ENCODE results near the gene CPHXL2.
A peak's percentile ranks its signal among the peaks of the same experiment; 100 is the strongest.

CPHXL2 gene

DNA sequence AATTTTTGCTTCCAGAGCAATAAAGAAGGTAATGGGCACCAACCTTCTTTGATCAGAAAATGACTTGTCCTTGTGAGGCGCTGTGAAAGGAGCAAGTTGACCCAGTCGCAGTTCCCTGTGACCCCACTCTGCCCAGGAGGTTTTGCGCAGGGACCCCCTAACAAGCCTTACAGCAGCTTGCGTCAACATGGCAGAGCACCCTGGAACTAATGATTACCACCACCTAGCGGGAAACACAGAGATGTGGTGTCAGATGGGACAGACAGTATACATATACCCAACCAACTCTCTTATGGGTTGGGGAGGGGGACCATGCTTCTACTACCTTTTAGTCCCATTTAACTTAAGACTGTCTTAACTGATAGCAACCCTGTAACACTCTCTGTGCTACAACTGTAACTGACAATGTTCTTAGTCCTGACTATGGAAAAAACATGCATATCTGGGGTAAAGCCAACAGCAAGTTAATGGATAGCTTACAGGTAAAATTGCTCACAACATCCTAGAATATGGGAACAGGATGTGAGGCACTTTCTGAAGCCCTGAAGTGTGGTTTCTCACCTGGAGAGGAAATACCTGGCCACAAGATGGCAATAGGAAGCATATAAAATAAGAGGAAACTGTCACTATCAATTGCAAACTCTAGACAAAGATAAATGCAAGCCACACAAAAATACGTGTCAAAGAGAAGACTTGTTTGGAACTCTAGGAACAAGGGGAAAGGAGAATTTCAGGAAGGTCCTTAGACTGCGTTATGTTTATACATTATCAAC lies 32.4 kb downstream of the CPHXL2 start:
- no peak for DNase-seq (ENCODE audit: low read depth in 2 of 2)

DNA sequence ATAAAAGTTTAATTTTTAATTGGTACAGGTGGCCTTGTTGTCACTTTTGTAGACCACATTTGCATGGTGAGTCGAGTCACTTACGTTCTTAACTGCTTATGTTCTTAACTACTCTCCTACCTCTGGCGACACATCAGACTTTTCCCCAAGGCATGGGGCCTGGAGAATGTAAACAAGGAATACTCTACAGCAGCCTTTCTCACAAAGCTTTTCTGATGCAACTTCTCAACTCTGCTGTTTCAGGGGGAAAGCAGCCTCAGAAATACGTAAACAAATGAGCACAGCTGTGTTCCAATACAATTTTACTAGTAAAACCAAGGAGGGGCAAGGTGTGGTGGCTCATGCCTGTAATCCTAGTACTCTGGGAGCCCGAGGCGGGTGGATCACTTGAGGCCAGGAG lies 36.2 kb downstream of the CPHXL2 start:
- DNase-seq (ENCODE audit: low read depth in 2 of 2), result no peak

DNA sequence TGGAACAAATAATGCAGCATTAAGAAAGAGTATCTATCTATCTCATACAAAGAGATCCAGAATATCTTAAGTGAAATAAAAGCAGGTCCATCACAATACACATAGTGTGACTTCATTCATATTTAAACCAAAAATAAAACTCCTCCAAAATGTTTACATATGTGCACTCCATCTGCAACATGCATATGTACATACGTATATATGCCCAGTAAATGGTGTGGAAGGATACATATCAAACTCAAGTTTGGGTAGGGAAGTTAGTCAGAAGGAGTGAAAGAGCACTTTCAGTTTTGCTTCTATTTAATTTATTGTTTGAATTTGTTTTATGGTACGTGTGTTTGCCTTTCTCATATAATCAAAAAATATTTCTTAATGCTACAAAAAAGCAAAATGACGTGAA lies 41.8 kb downstream of the CPHXL2 start:
- no peak for DNase-seq (ENCODE audit: low read depth in 2 of 2)

DNA sequence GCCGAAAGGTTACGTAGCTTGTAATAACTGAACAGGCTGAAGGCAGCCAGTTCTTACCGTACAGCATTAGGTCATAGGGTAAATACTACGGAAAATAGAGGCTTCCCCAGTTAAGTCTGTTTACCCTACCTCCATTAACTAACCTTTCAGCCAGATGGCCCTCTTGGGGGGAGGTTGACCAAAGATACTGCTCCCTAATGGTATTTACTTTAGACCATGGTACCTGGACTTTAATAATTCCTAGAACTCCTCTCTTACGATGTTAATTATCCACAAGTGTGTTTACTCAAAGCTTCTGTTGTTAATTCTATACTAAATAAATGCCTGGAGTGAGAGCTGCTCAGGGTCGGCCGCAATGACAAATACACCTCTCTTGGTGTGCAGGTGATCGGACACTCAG lies 44.0 kb downstream of the CPHXL2 start:
- no peak for DNase-seq (ENCODE audit: low read depth in 2 of 2)

DNA sequence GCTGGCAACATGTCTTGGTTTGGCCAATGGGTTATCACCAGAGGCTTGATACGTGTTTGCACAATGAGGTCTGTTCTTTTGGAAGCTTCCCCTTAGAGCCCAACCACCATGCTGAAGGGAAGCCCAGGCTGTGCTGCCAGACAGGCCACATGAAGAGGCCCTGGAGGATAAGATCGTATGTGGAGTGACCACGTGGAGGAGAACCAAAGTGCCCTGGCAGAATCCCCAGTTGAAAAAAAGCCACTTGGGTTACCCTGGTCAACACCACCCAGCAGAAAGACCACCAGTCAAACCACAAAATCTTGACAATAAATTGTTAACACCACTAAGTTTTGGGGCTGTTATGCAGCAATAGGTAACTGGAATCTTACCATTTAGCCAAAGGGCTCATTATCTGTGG lies 46.8 kb downstream of the CPHXL2 start:
- no peak for DNase-seq (ENCODE audit: low read depth in 2 of 2)

DNA sequence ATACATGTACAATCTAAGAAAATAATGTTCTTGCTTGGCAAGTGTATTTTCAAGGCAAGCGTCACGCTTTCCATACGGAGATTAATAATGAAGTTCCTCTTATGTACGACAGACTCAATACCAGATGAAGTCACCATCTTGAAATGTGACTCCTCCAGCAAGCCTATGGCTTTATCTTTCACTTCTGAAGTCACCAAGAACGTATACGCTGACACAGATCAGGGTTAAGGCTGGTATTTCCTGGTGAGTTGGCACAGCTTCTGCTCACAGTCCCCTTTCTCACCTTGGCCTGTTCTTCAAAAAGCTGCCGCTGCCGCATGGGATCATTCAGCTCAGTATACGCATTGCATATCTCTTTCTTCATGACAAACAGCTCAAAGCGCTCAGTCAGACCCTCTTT lies 47.7 kb downstream of the CPHXL2 start:
- DNase-seq (ENCODE audit: low read depth in 2 of 2), result no peak

DNA sequence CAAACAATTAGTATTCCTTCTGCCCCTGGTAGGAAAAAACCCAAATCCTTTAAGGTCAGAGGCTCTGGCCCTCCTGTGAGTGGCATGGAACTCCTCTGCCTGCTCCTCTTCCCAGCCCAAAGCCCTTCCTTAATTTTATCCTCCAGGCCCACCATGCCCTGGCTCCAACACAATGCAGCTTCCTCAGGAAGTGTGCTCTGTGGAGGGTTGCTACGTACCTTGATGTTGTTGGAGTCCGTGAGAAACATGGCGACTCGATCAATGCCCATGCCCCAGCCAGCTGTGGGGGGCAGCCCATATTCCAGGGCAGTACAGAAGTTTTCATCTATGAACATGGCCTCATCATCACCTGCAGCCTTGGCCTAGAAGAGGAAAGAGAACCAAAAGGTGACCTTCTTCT lies 48.5 kb downstream of the CPHXL2 start:
- DNase-seq (ENCODE audit: low read depth in 2 of 2), result no peak

DNA sequence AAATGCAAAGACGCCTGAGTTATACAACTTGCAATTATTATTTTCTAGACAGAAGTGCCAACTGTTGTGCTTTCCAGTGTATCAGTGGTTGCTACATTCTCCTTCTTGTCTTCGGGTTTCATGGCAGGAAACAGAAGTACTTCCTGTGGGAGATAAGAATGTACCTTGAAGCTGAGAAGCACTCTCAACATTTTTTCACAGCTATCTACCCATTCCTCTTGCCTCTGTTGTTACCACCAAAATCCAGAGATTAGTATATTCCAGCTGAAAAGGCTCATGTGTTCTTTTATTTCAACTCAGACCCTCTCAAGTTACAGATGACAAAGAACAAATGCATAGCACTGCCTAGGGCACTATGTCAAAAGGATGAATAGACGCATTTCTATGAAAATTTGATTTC lies 49.0 kb downstream of the CPHXL2 start:
- DNase-seq (ENCODE audit: low read depth in 2 of 2), result no peak

DNA sequence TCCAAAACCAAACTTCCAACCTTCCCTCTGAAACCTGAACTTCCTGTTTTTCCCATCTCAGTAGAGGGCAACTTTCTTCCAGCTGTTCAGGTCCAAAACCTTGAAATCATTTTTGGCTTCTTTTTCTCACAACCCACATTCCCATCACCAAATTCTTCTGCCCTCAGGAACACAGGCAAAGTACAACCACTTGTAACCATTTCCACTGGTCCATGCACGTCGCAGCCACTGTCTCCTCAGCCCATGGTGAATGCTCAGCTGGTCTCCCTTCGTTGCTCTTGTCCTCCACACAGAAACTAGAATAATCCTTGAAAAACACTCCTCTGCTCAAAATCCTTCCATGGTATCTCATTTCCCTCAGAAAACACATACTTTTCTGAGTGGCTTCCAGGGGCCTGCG lies 50.0 kb downstream of the CPHXL2 start:
- no peak for DNase-seq (ENCODE audit: low read depth in 2 of 2)

DNA sequence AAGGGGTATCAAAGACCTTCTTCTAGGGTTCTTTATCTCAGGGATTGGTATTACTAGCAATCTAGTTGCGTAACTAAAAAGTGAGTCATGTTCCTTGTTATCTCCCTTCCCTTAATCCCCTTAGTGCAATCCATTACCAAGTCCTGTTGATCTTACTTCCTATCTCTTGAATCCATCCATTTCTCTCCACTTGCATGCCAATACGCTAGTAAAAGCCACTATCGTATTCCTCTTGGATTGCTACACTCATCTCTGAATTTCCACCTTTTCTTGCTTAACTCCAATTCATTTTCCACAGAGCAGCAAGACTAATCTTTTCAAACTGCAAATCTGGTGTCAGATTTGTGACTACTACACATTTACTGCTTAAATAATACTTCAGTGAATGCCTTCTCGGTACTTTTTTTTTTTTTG lies 51.9 kb downstream of the CPHXL2 start:
- no peak for DNase-seq (ENCODE audit: low read depth in 2 of 2)

DNA sequence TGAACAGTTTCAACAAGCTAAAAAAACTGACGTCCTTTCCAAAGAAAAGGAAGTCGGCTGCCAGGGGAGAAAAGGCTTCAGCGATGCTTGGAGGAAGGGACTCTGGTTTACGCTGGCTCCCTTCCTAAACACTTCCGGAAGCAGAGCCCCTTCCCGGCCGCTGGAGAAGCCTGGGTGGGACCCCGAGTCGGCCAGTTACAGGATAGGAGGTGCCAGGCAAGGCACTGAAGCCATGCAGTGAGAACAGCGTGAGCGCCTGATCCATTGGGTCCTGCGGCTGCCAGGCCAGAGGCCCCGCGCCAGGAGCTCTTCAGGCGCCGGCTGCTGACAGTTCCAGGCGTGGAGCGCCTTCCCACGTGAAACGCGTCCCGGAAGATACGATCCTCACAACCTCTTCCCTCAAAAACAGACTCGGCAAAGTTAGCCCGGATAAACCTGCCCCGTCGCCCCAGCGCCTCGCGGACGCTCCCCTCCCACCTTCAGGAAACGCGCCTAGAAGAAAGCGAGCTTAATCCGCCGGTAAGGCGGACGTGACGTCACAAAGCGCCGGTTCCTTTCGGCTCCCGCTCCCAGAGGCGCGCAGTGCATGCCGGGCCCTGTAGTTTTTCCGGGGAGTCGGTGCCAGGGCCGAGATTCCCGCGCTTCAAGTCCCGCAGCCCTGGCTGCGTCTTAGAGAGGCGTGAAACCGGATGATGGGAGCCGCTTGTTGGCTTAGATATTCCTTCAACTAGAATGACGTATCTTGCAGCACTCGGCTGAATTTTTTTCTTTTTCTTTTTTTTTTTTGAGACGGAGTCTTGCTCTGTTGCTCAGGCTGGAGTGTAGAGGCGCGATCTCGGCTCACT lies 53.8 kb downstream of the CPHXL2 start, which contains the start of gene ADAT1:
ADAT1 (minus strand) TSS at position 521 of the 845 bp plus-strand sequence. CDS start 2,482 bp downstream, outside the sequence.
- peak; percentile 95 to 96 for DNase-seq (ENCODE audit: low read depth in 2 of 2)

DNA sequence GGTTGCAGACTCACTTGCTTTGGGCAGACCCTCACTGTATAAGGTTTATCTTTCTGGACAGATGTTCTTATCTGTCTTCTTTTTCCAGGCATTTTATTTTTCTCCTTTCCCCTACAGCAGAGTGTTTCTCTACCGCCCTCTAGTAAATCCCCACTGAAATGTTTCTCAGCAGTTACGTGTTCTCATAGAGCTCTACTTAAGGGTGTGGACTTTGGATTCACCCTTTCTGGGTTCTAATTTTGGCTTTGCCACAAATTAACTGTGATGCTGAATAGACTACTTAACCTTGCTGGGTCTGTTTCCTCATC lies 55.7 kb downstream of the CPHXL2 start:
- DNase-seq (ENCODE audit: low read depth in 2 of 2), result no peak

DNA sequence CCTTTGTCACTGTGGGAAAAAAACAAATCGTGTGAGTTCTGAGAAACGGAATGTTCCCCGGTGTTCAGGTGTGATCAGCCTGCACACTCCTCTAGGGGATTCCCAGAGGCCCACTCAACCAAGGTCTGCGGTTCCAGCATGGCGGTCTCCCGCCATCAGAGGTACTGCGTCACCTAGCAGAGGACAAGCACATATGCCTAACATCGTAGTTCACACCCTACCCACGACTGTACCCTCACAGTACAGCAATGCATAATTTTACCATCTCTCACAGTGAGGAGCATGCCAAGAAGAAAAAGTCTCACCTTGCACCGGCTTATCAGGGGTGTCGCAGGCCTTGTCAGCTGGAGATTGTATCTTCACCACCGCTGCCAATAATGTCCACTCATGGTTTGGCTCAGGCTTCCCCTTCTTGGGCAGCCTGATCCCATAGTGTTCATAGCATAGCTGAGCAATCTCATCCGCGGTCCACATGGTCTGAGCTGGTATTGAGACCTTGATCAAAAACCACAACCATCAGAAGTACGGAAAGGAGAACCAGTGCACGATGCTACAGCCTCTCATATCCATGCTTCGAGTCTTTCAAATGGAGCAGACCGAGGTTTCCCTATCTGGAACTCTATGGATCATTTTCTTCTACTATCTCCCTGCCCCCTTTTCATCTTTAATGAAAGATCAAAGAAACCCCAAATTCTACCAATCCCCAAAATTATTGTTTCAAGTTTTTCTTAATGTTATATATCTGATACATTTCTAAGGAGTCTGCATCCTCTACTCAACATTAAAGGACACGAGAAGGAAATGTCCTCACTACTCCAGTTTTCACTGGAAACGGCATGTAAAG lies 56.3 kb downstream of the CPHXL2 start:
- peak in 1 of 2 donors; percentile 59 for DNase-seq (ENCODE audit: low read depth in 2 of 2)

DNA sequence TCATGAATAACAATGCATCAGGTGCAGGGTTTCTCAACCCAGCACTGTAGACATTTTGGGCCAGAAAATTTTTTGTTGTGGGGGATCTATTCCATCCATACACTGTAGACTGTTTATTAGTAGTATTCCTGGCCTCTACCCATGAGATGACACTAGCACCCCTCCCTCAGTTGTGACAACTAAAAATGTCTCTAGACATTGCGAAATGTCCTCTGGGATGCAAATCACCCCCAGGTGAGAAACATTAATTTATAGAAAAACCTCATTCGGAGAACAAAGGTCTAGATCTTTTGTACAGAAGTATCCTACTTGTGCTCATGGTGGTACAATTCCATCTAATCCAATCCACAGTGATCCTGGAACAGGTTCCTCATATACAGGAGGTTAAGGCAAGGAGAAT lies 58.0 kb downstream of the CPHXL2 start:
- DNase-seq (ENCODE audit: low read depth in 2 of 2), result no peak

DNA sequence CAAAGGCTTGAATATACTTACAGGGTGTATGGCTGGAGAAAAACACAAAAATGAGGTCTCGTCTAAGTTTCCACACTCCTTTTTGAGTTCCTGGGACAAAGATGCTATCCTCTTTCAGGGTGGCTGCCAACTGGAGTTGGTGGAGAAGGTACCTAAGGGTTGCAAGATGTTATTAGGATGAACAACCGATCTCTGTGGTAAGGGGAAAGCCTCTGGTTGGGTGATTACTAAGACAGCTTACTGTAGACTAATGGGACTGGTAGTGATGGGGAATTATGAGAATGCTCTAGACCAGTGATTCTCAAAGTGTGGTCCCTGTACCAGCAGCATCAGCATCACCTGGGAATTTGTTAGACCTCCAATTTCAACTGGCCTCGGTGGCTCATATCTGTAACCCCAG lies 59.7 kb downstream of the CPHXL2 start:
- DNase-seq (ENCODE audit: low read depth in 2 of 2), result no peak

DNA sequence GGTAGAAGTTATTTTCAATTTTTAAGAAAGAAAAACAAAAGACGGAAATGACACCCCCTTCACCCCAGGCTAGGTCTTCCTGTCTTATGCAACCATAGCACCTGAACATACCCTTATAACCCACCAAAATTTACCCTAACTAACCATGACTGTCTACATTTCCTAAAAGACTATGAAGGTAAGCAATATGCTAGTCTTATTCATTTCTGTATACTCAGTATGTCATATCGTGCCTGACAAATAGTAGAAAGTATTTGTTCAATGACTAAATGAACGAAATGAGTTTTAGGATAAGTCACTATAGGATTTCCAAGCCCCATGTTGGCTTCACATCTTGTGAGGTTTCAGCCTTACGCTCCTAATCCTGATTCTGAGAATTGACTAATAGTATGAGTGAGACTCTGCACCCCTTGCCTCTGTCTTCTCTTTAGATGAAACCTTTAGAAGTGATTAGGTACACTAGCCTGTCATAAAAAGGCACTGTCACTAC lies 60.2 kb downstream of the CPHXL2 start:
- no peak for DNase-seq (ENCODE audit: low read depth in 2 of 2)

DNA sequence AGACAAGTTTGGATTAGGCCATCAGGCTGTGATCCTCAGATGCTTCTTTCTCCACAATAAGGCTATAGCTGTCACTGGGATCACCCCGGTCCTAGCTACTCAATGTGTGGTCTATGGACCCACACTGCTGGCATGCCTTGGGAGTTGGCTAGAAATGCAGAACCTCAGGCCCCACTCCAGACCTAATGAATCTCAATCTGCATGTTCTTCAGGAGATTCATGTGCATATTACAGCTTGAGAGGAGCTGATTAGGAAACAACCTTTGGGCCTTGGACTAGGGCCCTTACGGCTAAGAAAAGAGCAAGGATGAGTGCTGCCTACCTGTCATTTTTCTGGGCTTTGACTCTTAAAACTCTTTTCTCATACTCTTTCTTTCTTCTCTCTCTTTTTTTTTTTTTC lies 61.2 kb downstream of the CPHXL2 start:
- DNase-seq (ENCODE audit: low read depth in 2 of 2), result no peak

DNA sequence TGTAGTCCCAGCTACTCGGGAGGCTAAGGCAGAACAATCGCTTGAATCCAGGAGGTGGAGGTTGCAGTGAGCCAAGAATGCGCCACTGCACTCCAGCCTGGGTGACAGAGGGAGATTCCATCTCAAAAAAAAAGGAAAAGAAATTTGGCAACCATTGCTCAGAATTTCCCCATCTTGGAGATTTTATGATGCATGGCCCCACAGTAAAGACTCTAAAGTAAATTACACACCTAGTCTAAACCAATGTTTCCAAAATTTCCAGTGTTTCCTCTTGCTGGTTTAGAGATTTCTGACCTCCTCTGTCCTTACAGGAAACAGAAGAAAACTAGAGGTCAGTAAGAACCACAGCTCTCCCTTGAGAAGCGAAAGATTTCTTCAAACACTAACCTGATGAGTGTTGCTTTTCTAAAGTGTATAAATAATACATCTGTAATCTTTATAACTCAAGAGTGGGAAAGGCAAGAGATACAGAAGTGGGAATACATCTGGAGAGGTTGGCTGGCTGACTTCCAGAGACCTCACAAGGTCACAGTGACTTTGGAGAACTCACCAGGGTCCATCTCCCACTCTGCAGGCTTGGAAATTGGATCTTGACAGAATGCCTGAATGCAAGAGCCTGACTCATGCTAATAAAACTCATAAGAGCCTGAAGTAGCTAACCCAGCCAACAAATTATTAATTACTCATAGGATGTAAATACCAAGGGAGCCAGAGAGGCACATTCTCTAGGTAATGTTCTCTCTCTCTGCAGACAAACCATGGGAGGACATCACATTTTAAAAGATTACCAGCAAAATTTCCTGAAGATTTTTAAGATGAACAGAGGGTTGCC lies 62.5 kb downstream of the CPHXL2 start:
- DNase-seq (ENCODE audit: low read depth in 2 of 2), result no peak
